ENCODE measurements around the gene RCL1. TPM values are rescaled to one million over a fixed set of nuclear protein-coding genes. Genes with fewer than 3 reads are reported as not detected.

Gene RCL1
- total RNA-seq, 4 donors from 2014 or later, result 15.6 to 29.3 (median 18.3) TPM

DNA sequence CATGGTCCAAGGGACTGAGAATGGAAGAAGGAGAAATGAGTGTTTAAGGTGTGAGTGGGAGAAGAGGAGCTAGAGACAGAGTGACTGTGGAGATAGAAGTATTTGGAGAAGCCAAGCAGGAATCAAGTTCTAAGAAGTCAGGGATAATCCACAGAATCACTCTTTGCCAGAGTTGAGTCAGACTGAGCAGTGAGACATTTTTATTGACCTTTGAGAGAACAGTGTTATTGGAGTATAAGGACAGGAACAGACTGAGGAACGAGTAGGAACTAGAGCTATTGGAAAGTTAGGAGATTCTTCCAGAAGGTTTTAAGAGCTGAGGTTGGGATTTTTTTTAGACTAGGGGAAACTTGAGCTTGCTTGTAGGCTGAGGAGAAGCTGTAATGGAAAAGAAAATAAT is 37.2 kb downstream of the RCL1 start:
- H3K9me3 ChIP-seq, result no peaks in the 10 kb centered on the region
- no peak for TF ChIP-seq CTCF (IDR thresholded peaks at IDR 0.05)
- no peak for TF ChIP-seq POLR2A (IDR thresholded peaks at IDR 0.05)
- no peaks in the 10 kb centered on the region for H3K27me3 ChIP-seq
- intact Hi-C loops (cut with DNase I), result no loop called here
- H3K4me1 ChIP-seq, result peaks cover 0 to 9% of the 10 kb centered on the region in 2 donors
- H3K4me3 ChIP-seq (replicated peaks in 1 of 3), result no peak overlapping the region
- no peaks in the 10 kb centered on the region for H3K36me3 ChIP-seq
- no peak for DNase-seq
- H3K27ac ChIP-seq, result no peak overlapping the region
- WGBS, 2 donors, result 87 to 88% methylated on average over 1 of the region's 1 CpG

DNA sequence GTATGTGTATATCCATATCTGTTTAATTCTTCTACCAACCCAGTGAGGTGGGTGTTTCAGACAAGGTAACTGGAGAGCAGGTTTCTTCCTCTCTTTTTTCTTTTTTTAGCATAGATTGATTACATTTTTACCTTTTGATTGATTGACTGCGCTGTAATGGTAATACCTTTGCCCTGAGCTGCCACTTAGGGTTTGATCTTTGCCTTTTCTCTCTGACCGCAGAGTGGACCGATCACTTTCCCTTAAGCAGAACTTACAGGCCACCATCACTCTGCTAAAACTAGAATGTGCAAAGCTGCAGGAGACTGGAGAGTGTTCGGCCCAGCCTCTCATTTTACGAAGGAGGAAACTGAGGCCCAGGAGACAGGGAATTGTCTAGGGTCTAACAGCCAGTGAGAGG is 38.0 kb downstream of the RCL1 start:
- WGBS, 2 donors, result 77 to 91% methylated on average over 5 of the region's 5 CpGs
- Histone ChIP-seq H3K9me3 (no peaks in the 10 kb centered on the region), H3K36me3 (no peaks in the 10 kb centered on the region), H3K27ac (no peak overlapping the region), H3K4me3 (replicated peaks in 1 of 3) (no peak overlapping the region), H3K27me3 (no peaks in the 10 kb centered on the region), H3K4me1 (peaks cover 0 to 9% of the 10 kb centered on the region in 2 donors)
- intact Hi-C loops (cut with DNase I), result no loop called here
- DNase-seq, result no peak
- no peak for TF ChIP-seq POLR2A (IDR thresholded peaks at IDR 0.05)
- no peak for TF ChIP-seq CTCF (IDR thresholded peaks at IDR 0.05)

GRCh38 chr9:4831119-4831518 is 38.4 kb downstream of the RCL1 start:
- H3K4me1 ChIP-seq, result peaks cover 0 to 9% of the 10 kb centered on the region in 2 donors
- no peaks in the 10 kb centered on the region for H3K9me3 ChIP-seq
- no peak for TF ChIP-seq CTCF (IDR thresholded peaks at IDR 0.05)
- no peak for TF ChIP-seq POLR2A (IDR thresholded peaks at IDR 0.05)
- 91% methylated on average over 5 of the region's 5 CpGs for WGBS, 2 donors
- intact Hi-C loops (cut with DNase I), result no loop called here
- DNase-seq, result no peak
- H3K4me3 ChIP-seq (replicated peaks in 1 of 3), result no peak overlapping the region
- no peaks in the 10 kb centered on the region for H3K36me3 ChIP-seq
- H3K27me3 ChIP-seq, result no peaks in the 10 kb centered on the region
- no peak overlapping the region for H3K27ac ChIP-seq

DNA sequence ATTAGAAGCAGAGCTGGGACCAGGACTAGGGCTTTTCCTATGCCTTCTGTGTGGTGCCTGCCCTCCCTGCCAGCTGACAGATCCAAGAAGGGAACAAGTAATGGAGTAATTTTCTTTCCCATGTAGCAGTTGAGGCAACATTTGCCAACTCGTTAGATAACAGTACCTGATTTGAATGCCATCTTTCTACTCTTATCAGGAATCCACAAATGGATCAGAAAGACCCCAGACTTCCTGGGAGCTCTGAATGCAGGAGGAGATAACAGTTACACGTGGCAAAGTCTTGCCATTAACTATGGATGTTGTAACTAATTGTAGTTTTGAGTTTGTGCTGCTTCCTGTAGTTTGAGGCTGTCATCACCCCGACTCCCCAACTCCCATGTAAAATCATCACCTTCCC is 39.2 kb downstream of the RCL1 start:
- WGBS, 2 donors, result 95 to 96% methylated on average over 3 of the region's 3 CpGs
- no peaks in the 10 kb centered on the region for H3K36me3 ChIP-seq
- H3K4me1 ChIP-seq, result peaks cover 0 to 9% of the 10 kb centered on the region in 2 donors
- H3K4me3 ChIP-seq (replicated peaks in 1 of 3), result no peak overlapping the region
- H3K27ac ChIP-seq, result no peak overlapping the region
- no peak for DNase-seq
- no peaks in the 10 kb centered on the region for H3K9me3 ChIP-seq
- intact Hi-C loops (cut with DNase I), result no loop called here
- H3K27me3 ChIP-seq, result no peaks in the 10 kb centered on the region
- TF ChIP-seq CTCF (IDR thresholded peaks at IDR 0.05) (no peak), POLR2A (IDR thresholded peaks at IDR 0.05) (no peak)

- TF ChIP-seq CTCF (IDR thresholded peaks at IDR 0.05) (no peak), POLR2A (IDR thresholded peaks at IDR 0.05) (no peak)
- Histone ChIP-seq H3K9me3 (no peaks in the 10 kb centered on the region), H3K4me1 (peaks cover 0 to 9% of the 10 kb centered on the region in 2 donors), H3K27me3 (no peaks in the 10 kb centered on the region), H3K36me3 (no peaks in the 10 kb centered on the region), H3K4me3 (replicated peaks in 1 of 3) (no peak overlapping the region), H3K27ac (no peak overlapping the region)
- intact Hi-C loops (cut with DNase I), result no loop called here
- no peak for DNase-seq
- WGBS, 2 donors, result 93 to 94% methylated on average over 7 of the region's 7 CpGs
These were observed 40.2 kb downstream of the RCL1 start for GRCh38 chr9:4832786-4833579.

Data from thyroid gland (tissue), 4 donors.